Putamen (tissue), 1 donor: ENCODE results near the gene TARM1.

Experiments used
- DNase-seq: peaks from one replicate; pipeline ENCODE4 v3.0.0-alpha.2; 2016; ENCODE audit warnings: low spot score

TARM1 gene

DNA sequence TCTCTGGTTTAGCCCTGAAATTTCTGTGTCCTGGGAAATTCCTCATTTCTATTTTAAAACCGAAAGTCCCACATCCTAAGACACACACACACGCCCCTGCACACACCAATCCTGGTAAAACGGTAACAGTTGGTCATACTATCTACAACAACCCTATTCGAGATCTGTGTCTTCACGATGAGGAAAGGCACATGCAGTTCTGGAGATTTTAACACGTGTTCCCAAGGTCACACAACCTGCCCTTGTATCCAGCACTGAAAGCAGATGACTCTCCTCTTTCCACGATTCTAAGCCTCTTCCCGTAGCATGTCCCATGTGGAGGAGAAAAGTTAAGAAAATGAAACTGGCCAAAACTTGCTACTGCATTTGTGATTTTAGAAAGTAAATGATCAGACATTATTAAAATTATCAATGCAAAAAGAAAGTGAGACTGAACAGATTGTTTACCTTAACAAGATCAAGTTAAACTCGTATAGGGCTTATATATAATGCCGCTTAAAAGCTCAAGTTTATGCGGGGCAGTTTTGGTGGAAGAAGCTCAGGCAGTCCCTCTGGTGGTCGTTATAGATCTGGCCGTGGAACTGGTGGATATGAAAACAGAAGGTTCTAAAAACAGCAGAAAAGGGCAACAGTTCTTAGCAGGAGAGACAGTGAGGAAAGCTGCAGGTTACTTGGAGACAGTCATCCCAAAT, 50.1 kb downstream of the TARM1 start:
- DNase-seq, result no peak

DNA sequence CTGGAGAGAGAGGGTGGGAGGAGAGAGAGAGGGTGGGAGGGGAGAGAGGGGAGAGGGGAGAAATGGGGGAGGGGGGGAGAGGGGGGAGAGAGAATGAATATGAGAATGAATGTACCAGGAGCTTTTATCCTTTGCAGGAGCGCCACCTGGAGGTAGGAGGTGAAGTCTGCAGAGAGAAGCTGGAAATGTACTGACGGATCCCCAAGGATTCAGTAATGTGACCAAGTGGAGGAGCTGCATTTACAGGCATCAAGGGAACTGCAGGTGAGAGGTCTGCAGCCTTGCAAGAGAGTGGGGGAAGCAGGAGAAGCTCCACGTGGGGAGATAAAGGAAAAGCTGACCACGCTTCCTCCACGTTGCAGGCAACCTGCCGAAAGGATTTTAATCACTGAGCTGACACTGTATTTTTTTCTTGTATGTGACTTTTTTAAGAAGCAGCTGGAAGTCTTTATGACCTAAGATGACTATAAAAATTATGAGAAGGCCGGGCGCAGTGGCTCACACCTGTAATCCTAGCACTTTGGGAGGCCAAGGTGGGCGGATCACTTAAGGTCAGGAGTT, 51.2 kb downstream of the TARM1 start:
- peak; percentile 53 for DNase-seq

DNA sequence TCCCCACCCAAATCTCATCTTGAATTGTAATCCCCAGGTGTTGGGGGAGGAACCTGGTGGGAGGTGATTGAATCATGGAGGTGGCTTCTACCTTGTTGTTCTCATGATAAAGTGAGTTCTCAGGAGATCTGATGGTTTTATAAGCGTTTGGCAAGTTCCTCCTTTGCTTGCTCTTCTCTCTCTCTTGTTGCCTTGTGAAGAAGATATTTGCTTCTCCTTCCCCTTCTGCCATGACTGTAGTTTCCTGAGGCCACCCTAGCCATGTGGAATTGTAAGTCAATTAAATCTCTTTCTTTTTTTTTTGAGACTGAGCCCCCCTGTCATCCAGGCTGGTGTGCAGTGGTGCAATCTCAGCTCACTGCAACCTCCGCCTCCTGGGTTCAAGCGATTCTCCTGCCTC, 51.9 kb downstream of the TARM1 start:
- no peak for DNase-seq

DNA sequence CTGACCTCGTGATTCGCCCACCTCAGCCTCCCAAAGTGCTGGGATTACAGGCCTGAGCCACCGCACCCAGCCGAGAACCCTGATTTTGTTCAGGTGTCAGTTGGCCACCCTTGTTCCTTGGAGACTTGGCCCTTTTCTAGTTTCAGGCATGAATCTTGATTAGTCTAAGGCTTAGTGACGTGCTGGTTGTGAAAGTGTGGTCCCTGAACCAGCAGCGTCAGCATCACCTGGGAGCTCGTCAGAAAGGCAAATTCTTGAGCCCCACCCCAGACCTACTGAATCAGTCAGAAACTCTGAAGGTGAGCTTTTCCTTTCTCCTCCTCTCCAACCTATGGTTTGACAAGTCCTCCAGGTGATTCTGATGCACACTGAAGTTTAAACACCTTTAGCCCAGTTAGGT, 54.5 kb downstream of the TARM1 start:
- no peak for DNase-seq

DNA sequence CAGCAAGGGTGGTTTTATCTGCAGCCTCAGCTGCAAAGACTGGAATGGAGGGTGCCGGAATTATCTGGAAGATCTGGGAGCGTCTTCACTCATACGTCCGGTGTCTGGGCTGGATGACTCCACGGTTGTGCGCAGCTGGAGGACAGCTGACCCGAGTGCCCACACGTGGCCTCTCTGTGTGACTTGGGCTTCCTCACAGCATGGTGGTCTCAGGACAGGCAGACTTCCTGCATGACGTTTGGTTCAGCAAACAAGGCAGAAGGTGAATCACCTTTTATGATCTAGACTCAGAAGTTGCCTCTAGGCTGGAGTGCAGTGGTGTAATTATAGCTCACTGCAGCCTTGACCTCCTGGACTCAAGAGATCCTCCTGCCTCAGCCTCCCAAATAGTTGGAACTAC, 56.5 kb downstream of the TARM1 start:
- no peak for DNase-seq

DNA sequence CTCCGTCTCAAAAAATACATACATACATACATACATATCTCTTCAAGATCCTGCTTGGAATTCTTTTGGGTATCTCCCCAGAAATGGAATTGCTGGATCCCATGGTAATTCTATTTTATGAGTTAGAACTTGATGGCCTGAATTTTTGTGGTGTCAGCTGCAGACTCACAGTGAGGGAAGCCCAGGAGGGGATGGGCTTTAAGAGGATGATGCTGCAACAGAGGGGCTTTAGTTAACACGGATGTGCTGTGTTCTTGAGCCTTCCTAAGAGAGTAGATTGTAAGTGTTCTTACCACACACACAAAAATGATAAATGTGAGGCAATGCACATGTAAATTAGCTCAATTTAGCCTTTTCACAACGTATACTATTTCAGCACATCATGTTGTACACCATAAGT, 58.0 kb downstream of the TARM1 start:
- DNase-seq, result no peak

DNA sequence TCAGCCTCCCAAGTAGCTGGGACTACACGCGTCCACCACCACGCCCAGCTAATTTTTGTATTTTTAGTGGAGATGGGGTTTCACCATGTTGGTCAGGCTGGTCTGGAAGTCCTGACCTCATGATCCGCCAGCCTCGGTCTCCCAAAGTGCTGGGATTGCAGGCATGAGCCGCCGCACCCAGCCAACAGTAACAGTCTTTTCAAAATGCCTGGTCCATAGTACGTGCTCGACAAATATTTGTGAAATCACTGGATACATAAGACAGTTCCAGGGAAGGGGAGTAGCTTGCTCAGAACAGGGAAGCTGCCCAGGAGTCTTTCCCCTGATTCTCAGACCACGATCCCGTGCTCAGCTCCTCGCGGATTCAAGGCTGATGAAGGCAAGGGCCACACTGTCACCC, 59.2 kb downstream of the TARM1 start:
- DNase-seq, result no peak

DNA sequence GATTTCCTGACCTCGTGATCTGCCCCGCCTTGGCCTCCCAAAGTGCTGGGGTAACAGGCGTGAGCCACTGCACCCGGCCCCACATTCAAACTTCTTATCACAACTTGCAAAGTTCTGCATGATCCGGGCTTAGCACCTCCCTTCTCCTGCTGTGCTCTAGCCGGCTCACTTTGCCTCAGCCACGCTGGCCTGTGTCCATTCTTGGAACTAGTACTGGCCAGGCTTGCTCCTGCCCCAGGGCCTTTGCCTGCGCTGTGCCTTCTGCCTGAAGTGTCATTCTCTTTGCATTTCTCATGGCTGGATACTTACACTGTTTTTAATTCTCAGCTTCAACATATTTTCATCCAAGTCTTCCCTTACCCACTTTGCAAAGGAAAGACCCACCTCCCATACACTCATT, 59.8 kb downstream of the TARM1 start:
- DNase-seq, result no peak
